ENCODE measurements around the gene ANKS1B. TPM values are rescaled to one million over a fixed set of nuclear protein-coding genes. Genes with fewer than 3 reads are reported as not detected.
A peak's percentile ranks its signal among the peaks of the same experiment; 100 is the strongest.

ANKS1B gene
- total RNA-seq, 1 experiment from 2014 or later = 5.6 TPM

- in situ Hi-C loops (cut with HindIII; ENCODE audit: low pct_unique_long_range_greater_than_20kb, low sequenced_read_pairs) = no loop called here
- DNase-seq (ENCODE audit: low read depth) = no peak
Observed at GRCh38 chr12:99910342-99910741, 74.4 kb downstream of the ANKS1B start.

DNA sequence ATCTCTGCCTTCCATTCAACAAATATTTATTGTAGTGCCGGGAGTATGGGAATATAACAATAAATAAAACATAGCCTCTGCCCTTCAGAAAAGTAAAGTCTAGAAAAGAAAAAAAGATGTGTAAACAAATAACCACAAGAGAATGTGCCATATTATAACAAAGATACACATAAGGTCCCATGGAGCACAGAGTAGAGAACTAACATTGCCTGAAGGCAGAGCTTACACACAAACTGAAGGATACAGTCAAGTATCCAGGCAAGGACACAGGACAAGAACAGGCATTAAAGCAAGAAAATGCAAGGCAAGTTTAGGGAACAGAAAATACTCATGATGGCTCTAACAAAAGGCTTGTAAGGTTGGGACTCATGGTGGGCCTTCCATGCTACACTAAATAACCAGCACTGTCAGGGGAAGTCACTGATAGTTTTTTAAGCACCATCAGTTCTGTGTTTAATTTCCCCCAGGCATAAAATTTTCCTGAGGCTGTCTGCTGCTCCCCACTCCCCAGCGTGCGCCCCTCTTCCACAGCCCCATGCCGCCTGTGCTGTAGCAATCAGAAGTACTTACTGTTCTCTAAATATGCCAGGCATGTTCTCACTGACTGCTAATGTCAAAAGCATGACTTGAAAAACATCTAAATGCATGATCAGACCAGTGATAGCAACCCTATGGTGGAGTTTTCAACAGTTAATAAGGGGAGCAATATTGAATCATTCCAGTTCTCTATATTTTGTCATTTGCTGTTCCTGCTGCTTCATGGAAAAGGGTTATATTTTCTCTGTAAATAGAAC, 77.8 kb downstream of the ANKS1B start:
- no peak for DNase-seq (ENCODE audit: low read depth)
- in situ Hi-C loops (cut with HindIII; ENCODE audit: low pct_unique_long_range_greater_than_20kb, low sequenced_read_pairs) = no loop called here

DNA sequence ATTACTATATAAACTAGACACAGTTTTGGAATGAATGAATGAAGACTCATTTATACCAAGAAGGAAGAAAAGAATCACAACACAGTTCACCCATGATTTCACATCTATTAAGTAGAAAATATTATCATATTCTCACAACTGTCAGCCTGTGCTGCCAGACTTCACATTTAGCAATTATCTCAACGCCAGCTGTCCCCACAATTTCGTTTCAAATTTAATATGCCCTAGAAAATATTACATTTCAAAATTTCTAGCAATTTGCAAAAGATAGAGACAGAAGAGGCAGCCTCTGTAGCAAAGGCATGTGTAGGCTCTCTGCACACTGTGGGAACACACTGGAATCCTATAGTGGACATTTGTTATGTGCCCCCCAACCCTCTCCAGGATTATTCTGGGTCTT, 83.6 kb downstream of the ANKS1B start:
- in situ Hi-C loops (cut with HindIII; ENCODE audit: low pct_unique_long_range_greater_than_20kb, low sequenced_read_pairs) = no loop called here
- no peak for DNase-seq (ENCODE audit: low read depth)

GRCh38 chr12:99898645-99899044, 86.1 kb downstream of the ANKS1B start:
- in situ Hi-C loops (cut with HindIII; ENCODE audit: low pct_unique_long_range_greater_than_20kb, low sequenced_read_pairs) = no loop called here
- no peak for DNase-seq (ENCODE audit: low read depth)

GRCh38 chr12:99879439-99879838, 105.3 kb downstream of the ANKS1B start:
- in situ Hi-C loops (cut with HindIII; ENCODE audit: low pct_unique_long_range_greater_than_20kb, low sequenced_read_pairs) = no loop called here

DNA sequence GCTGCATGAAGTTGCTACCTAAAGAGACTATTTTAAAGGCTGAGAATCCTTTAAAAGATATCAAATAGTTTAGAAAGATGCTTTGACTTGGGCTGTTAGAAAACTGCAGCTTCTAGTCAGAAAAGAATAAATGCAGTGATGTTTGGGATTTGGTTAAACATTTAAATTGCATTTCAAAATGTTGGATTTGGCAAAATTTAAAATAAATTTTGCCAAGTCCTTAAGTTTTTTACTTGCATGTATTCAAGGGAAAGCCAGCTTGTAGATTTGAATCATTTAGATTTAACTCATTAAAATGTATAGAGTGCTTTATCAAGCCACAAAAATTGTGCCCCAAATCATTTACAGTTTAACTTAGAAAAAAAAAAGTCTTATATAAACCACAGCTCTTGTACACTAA, 109.7 kb downstream of the ANKS1B start:
- in situ Hi-C loops (cut with HindIII; ENCODE audit: low pct_unique_long_range_greater_than_20kb, low sequenced_read_pairs) = no loop called here
- no peak for DNase-seq (ENCODE audit: low read depth)

More at GRCh38 chr12:99879439-99879838, 105.3 kb downstream of the ANKS1B start:
- DNase-seq (ENCODE audit: low read depth) = no peak

DNA sequence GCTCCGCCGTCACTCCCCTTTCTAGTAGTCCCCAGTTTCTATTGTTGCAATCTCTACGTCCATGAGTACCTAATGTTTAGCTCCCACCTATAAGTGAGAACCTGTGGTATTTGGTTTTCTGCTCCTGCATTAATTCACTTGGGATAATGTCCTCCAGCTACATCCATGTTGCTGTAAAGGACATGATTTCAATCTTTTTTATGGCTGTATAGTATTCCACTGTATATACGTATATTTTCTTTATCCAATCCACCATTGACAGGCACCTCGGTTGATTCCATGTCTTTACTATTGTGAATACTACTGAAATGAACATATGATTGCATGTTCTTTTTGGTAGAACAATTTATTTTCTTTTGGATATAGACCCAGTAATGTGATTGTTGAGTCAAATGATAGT, 114.7 kb downstream of the ANKS1B start:
- in situ Hi-C loops (cut with HindIII; ENCODE audit: low pct_unique_long_range_greater_than_20kb, low sequenced_read_pairs) = no loop called here
- no peak for DNase-seq (ENCODE audit: low read depth)

DNA sequence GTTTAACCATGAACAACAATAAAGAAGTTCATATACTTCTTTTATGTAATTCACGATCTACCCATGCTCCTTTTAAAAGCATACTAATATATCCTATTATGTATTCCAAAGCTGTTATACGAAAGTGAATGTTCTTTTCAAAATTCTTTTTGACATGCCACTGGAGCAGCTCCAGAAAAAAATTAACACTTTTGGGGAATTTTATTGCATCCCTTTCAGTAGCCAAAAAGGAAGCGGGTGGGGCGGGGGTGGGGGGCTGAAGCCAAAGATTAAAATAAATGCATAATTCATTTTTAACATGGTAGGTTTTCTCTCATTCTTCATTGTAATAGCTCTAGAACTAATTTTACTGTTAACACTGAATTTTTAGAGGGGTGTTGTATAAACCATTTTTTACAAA, 123.0 kb downstream of the ANKS1B start:
- in situ Hi-C loops (cut with HindIII; ENCODE audit: low pct_unique_long_range_greater_than_20kb, low sequenced_read_pairs) = no loop called here
- DNase-seq (ENCODE audit: low read depth) = no peak

DNA sequence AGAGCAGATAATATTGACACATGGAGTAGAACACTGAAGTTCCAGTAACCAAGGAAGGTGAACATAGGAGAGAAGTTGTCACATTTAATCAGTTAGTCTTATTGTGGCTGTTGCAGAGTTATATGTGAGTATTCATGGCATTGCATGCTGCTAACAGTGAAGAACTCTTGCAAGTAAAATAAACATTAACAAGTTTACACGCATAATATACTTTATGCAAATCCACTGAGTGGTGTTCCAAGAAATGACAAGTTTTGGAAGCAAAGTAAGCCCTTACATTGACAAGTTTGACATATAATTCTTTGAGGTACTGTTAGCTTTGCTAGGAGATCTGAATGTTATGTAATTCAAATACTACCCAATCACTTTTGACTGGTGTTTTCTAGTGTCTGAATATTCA, 125.6 kb downstream of the ANKS1B start:
- in situ Hi-C loops (cut with HindIII; ENCODE audit: low pct_unique_long_range_greater_than_20kb, low sequenced_read_pairs) = no loop called here

DNA sequence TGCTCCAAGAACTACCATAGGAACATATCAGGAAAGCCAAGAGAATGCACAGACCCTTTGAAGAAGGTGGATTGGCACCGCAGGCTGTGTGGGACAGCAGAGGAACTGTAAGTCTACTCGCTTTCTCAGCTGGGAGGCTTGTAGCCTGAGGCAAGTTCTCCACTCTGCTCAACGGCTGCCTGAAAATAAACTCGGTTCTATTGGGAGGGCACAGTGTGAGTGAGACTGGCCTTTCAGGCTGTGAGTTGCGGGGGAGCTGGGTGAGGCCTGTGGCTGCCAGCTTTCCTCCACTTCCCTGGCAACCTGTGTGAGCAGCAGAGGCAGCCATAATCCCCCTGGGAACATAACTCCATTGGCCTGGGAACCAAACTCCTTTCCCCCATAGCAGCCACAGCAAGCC, 132.1 kb downstream of the ANKS1B start:
- in situ Hi-C loops (cut with HindIII; ENCODE audit: low pct_unique_long_range_greater_than_20kb, low sequenced_read_pairs) = no loop called here
- DNase-seq (ENCODE audit: low read depth) = no peak

More for the DNA sequence above, 125.6 kb downstream of the ANKS1B start:
- DNase-seq (ENCODE audit: low read depth) = no peak

DNA sequence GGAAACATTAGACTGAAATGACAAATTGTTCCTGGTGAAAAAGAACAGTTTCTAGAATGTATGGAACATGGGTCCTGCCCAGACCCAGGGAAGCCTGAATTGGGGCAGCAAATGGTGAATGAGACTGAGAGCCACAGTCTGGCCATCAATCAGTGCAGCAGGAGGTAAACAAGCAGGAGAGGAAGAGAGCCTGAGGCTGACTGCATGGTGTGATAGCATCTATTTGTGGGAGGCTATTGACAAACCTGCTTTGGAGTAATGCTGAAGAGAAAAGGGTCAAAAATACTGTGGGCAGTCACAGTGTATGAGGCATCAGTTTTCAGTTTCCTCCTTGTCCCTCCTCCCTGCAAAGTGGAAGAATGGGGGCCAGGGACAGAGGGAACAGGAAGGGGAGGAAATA, 136.8 kb downstream of the ANKS1B start:
- in situ Hi-C loops (cut with HindIII; ENCODE audit: low pct_unique_long_range_greater_than_20kb, low sequenced_read_pairs) = no loop called here
- DNase-seq (ENCODE audit: low read depth) = no peak

- in situ Hi-C loops (cut with HindIII; ENCODE audit: low pct_unique_long_range_greater_than_20kb, low sequenced_read_pairs) = no loop called here
- no peak for DNase-seq (ENCODE audit: low read depth)
Observed at GRCh38 chr12:99834710-99835109, 150.0 kb downstream of the ANKS1B start.

GRCh38 chr12:99833397-99833796, 151.3 kb downstream of the ANKS1B start:
- no peak for DNase-seq (ENCODE audit: low read depth)
- in situ Hi-C loops (cut with HindIII; ENCODE audit: low pct_unique_long_range_greater_than_20kb, low sequenced_read_pairs) = no loop called here

DNA sequence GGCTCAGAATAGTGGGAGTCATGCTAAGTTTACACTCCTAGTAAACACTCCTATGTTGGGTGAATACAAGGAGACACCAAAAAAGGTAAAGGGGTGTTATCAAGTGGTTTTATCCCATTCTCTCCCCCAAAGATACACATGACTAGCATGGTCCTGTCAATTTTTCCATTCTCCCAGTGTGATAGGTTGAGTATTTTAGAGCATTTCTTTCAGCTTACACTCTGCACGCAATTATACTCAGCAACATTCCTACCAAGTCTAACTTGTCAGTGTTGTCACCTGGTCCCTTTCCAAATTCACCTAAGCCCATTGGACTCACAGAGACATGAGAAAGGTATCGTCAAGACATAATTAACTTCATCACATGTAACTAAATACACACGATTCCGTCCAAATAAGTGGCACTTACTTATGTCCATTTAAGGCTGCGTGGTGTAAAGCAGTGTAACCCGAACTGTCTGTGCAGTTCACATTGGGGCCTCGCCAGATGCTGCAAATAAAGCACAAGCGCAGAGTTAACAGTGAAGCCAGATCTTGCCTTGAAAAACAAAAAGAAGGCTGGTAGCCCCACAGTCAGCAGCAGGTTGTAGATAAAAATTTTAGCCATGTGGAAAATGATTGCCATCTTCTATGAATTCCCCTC, 159.7 kb downstream of the ANKS1B start:
- no peak for DNase-seq (ENCODE audit: low read depth)
- in situ Hi-C loops (cut with HindIII; ENCODE audit: low pct_unique_long_range_greater_than_20kb, low sequenced_read_pairs) = no loop called here

GRCh38 chr12:99822273-99822672, 162.5 kb downstream of the ANKS1B start:
- no peak for DNase-seq (ENCODE audit: low read depth)
- in situ Hi-C loops (cut with HindIII; ENCODE audit: low pct_unique_long_range_greater_than_20kb, low sequenced_read_pairs) = no loop called here

DNA sequence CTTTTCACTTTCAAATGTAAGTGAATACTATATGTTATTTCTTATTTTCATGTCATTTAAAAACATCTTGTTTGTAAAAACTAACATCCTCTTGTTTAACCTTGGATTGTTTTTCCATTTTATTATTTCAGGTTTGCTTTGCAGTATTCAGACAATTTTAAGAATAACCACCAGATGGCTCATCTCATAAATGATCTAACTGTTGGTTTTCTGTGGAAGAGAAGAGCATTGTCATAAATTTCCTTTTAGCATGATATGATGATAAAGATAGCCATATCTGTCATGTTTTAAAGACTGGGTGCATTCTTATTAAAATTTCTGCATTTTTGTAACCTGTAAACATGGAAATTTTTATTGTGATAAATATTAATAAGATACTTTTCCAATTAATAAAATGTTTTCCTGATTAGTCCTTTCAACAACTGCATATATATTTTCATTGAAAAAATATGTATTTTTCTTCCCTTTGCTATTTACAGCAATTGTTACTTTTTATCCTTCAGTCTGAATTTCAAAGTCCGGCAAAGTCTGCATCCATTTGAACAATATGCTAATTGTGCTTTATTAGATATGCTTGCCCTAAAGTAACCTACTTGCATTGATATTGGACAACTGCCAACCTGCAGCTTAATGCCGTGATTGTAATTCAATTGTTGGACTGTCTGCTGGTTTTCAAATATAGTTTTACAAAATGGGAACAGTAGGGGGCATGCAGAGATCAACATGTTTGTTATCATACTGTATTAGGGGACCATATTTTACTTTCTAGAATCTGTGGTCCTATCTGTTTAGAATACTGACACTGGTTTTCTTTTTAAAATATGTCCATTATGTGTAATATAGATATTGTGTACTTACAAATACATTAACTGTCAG, 173.8 kb downstream of the ANKS1B start:
- peak; percentile 42 for DNase-seq (ENCODE audit: low read depth)
- in situ Hi-C loops (cut with HindIII; ENCODE audit: low pct_unique_long_range_greater_than_20kb, low sequenced_read_pairs) = no loop called here

- in situ Hi-C loops (cut with HindIII; ENCODE audit: low pct_unique_long_range_greater_than_20kb, low sequenced_read_pairs) = no loop called here
- no peak for DNase-seq (ENCODE audit: low read depth)
Observed at GRCh38 chr12:99809909-99810308, 174.8 kb downstream of the ANKS1B start.

DNA sequence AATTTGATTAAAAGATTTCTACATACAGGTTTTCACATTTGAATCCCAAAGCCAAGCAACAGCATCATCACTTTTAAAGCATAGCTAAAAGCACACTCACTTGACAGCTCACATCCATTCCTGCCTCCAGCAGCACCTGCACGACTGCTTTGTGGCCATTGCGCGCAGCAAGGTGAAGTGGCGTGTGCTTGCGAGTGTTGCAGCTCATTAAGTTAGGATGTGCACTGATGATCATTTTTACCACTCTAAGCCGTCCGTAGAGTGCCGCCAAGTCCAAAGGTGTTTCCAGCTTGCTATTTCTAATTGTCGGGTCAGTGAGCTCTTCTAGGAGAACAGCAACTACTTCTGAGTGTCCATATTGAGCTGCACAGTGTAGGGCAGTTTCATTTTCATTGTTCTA, 178.4 kb downstream of the ANKS1B start:
- in situ Hi-C loops (cut with HindIII; ENCODE audit: low pct_unique_long_range_greater_than_20kb, low sequenced_read_pairs) = no loop called here
- DNase-seq (ENCODE audit: low read depth) = no peak

- DNase-seq (ENCODE audit: low read depth) = peak; percentile 10
Observed at GRCh38 chr12:99804715-99805114, 180.0 kb downstream of the ANKS1B start.

More at GRCh38 chr12:99804715-99805114, 180.0 kb downstream of the ANKS1B start:
- in situ Hi-C loops (cut with HindIII; ENCODE audit: low pct_unique_long_range_greater_than_20kb, low sequenced_read_pairs) = no loop called here

Data from Caki2 (cell line).